ENCODE measurements around the gene CDCP2.

Gene CDCP2

GRCh38 chr1:54131419-54131818 lies 21.4 kb downstream of the CDCP2 start:
- Histone ChIP-seq H3K27ac (ENCODE audit: insufficient read depth in 1 of 2, low read depth in 1 of 2, low read length in 2 of 2, poor library complexity in 1 of 2, severe bottlenecking in 2 of 2) (no peak overlapping the region), H3K27me3 (replicated peaks in 2 of 5; ENCODE audit: control insufficient read depth in 4 of 5, insufficient read depth in 5 of 5, low read length in 4 of 5) (no peaks in the 10 kb centered on the region), H3K9me3 (ENCODE audit: control extremely low read depth in 1 of 5, control insufficient read depth in 4 of 5, insufficient read depth in 2 of 5, low read depth in 1 of 5, low read length in 4 of 5) (peaks cover 0 to 7% (median 0%) of the 10 kb centered on the region in 5 experiments), H3K4me3 (ENCODE audit: control insufficient read depth in 1 of 7, extremely low read depth in 1 of 7, insufficient read depth in 4 of 7, low read depth in 2 of 7, low read length in 6 of 7) (no peak overlapping the region), H3K4me1 (ENCODE audit: control extremely low read depth in 1 of 4, control insufficient read depth in 4 of 4, insufficient read depth in 4 of 4, low read length in 3 of 4) (peaks cover 0 to 8% (median 0%) of the 10 kb centered on the region in 4 experiments), H3K36me3 (ENCODE audit: control insufficient read depth in 4 of 4, insufficient read depth in 4 of 4, low read length in 3 of 4) (no peaks in the 10 kb centered on the region)
- DNase-seq: no peak
- 100% methylated on average over 1 of the region's 2 CpGs for WGBS (ENCODE audit: insufficient coverage)
- ChIA-PET POLR2A (no interaction called here), CTCF (interaction anchor here (1.4 to 2.6 kb wide), 2 partner anchors 9 to 29 kb away, joined by 5 to 9 read pairs; no protein-coding TSS in a partner anchor)

- POLR2A ChIA-PET: no interaction called here
- no peaks in the 10 kb centered on the region for H3K27me3 ChIP-seq (replicated peaks in 2 of 5; ENCODE audit: control insufficient read depth in 4 of 5, insufficient read depth in 5 of 5, low read length in 4 of 5)
- no peak overlapping the region for H3K27ac ChIP-seq (ENCODE audit: insufficient read depth in 1 of 2, low read depth in 1 of 2, low read length in 2 of 2, poor library complexity in 1 of 2, severe bottlenecking in 2 of 2)
- H3K4me1 ChIP-seq (ENCODE audit: control extremely low read depth in 1 of 4, control insufficient read depth in 4 of 4, insufficient read depth in 4 of 4, low read length in 3 of 4): peaks cover 0 to 13% (median 11%) of the 10 kb centered on the region in 4 experiments
- peaks cover 0 to 7% (median 0%) of the 10 kb centered on the region in 5 experiments for H3K9me3 ChIP-seq (ENCODE audit: control extremely low read depth in 1 of 5, control insufficient read depth in 4 of 5, insufficient read depth in 2 of 5, low read depth in 1 of 5, low read length in 4 of 5)
- no peak for DNase-seq
- no peaks in the 10 kb centered on the region for H3K36me3 ChIP-seq (ENCODE audit: control insufficient read depth in 4 of 4, insufficient read depth in 4 of 4, low read length in 3 of 4)
- 100% methylated on average over 1 of the region's 2 CpGs for WGBS (ENCODE audit: insufficient coverage)
- CTCF ChIA-PET: interaction anchor here (0.6 to 2.6 kb wide), 3 partner anchors 8 to 789 kb away, joined by 3 to 9 read pairs (median 6); no protein-coding TSS in a partner anchor
- no peak overlapping the region for H3K4me3 ChIP-seq (ENCODE audit: control insufficient read depth in 1 of 7, extremely low read depth in 1 of 7, insufficient read depth in 4 of 7, low read depth in 2 of 7, low read length in 6 of 7)
Measured at GRCh38 chr1:54129858-54130257, 22.9 kb downstream of the CDCP2 start.

- ChIA-PET POLR2A (no interaction called here), CTCF (interaction anchor here (1.9 to 6.5 kb wide), 2 partner anchors 9 to 11 kb away, joined by 5 to 38 read pairs; no protein-coding TSS in a partner anchor)
- no peak for DNase-seq
- Histone ChIP-seq H3K4me3 (ENCODE audit: control insufficient read depth in 1 of 7, extremely low read depth in 1 of 7, insufficient read depth in 4 of 7, low read depth in 2 of 7, low read length in 6 of 7) (no peak overlapping the region), H3K27me3 (replicated peaks in 2 of 5; ENCODE audit: control insufficient read depth in 4 of 5, insufficient read depth in 5 of 5, low read length in 4 of 5) (no peaks in the 10 kb centered on the region), H3K9me3 (ENCODE audit: control extremely low read depth in 1 of 5, control insufficient read depth in 4 of 5, insufficient read depth in 2 of 5, low read depth in 1 of 5, low read length in 4 of 5) (peaks cover 0 to 7% (median 0%) of the 10 kb centered on the region in 5 experiments), H3K36me3 (ENCODE audit: control insufficient read depth in 4 of 4, insufficient read depth in 4 of 4, low read length in 3 of 4) (no peaks in the 10 kb centered on the region), H3K4me1 (ENCODE audit: control extremely low read depth in 1 of 4, control insufficient read depth in 4 of 4, insufficient read depth in 4 of 4, low read length in 3 of 4) (peaks cover 0 to 17% (median 12%) of the 10 kb centered on the region in 4 experiments), H3K27ac (ENCODE audit: insufficient read depth in 1 of 2, low read depth in 1 of 2, low read length in 2 of 2, poor library complexity in 1 of 2, severe bottlenecking in 2 of 2) (no peak overlapping the region)
- 92% methylated on average over 5 of the region's 7 CpGs for WGBS (ENCODE audit: insufficient coverage)
Measured at GRCh38 chr1:54127594-54128300, 25.1 kb downstream of the CDCP2 start.

GRCh38 chr1:54126271-54126815 lies 26.5 kb downstream of the CDCP2 start:
- Histone ChIP-seq H3K9me3 (ENCODE audit: control extremely low read depth in 1 of 5, control insufficient read depth in 4 of 5, insufficient read depth in 2 of 5, low read depth in 1 of 5, low read length in 4 of 5) (peaks cover 0 to 7% (median 0%) of the 10 kb centered on the region in 5 experiments), H3K4me3 (ENCODE audit: control insufficient read depth in 1 of 7, extremely low read depth in 1 of 7, insufficient read depth in 4 of 7, low read depth in 2 of 7, low read length in 6 of 7) (no peak overlapping the region), H3K27me3 (replicated peaks in 2 of 5; ENCODE audit: control insufficient read depth in 4 of 5, insufficient read depth in 5 of 5, low read length in 4 of 5) (no peaks in the 10 kb centered on the region), H3K4me1 (ENCODE audit: control extremely low read depth in 1 of 4, control insufficient read depth in 4 of 4, insufficient read depth in 4 of 4, low read length in 3 of 4) (peaks cover 0 to 28% (median 20%) of the 10 kb centered on the region in 4 experiments), H3K36me3 (ENCODE audit: control insufficient read depth in 4 of 4, insufficient read depth in 4 of 4, low read length in 3 of 4) (no peaks in the 10 kb centered on the region), H3K27ac (ENCODE audit: insufficient read depth in 1 of 2, low read depth in 1 of 2, low read length in 2 of 2, poor library complexity in 1 of 2, severe bottlenecking in 2 of 2) (no peak overlapping the region)
- ChIA-PET CTCF (interaction anchor here (1.3 to 6.5 kb wide), 3 partner anchors 12 to 28 kb away, joined by 3 to 38 read pairs (median 8); no protein-coding TSS in a partner anchor), POLR2A (no interaction called here)
- no CpG with 5 or more reads among the region's 3 CpGs for WGBS (ENCODE audit: insufficient coverage)
- DNase-seq: no peak

- peaks cover 0 to 34% (median 24%) of the 10 kb centered on the region in 4 experiments for H3K4me1 ChIP-seq (ENCODE audit: control extremely low read depth in 1 of 4, control insufficient read depth in 4 of 4, insufficient read depth in 4 of 4, low read length in 3 of 4)
- peaks cover 0 to 7% (median 0%) of the 10 kb centered on the region in 5 experiments for H3K9me3 ChIP-seq (ENCODE audit: control extremely low read depth in 1 of 5, control insufficient read depth in 4 of 5, insufficient read depth in 2 of 5, low read depth in 1 of 5, low read length in 4 of 5)
- H3K27me3 ChIP-seq (replicated peaks in 2 of 5; ENCODE audit: control insufficient read depth in 4 of 5, insufficient read depth in 5 of 5, low read length in 4 of 5): no peaks in the 10 kb centered on the region
- ChIA-PET POLR2A (interaction anchor here (1.0 kb wide), 1 partner anchor 11 kb away, joined by 3 read pairs; no protein-coding TSS in a partner anchor), CTCF (interaction anchor here (1.2 to 6.5 kb wide), 9 partner anchors 10 to 343 kb away, joined by 3 to 38 read pairs (median 4); no protein-coding TSS in a partner anchor)
- no peaks in the 10 kb centered on the region for H3K36me3 ChIP-seq (ENCODE audit: control insufficient read depth in 4 of 4, insufficient read depth in 4 of 4, low read length in 3 of 4)
- H3K4me3 ChIP-seq (ENCODE audit: control insufficient read depth in 1 of 7, extremely low read depth in 1 of 7, insufficient read depth in 4 of 7, low read depth in 2 of 7, low read length in 6 of 7): no peak overlapping the region
- no peak overlapping the region for H3K27ac ChIP-seq (ENCODE audit: insufficient read depth in 1 of 2, low read depth in 1 of 2, low read length in 2 of 2, poor library complexity in 1 of 2, severe bottlenecking in 2 of 2)
- 100% methylated on average over 5 of the region's 8 CpGs for WGBS (ENCODE audit: insufficient coverage)
- DNase-seq: no peak
Measured at GRCh38 chr1:54125386-54126070, 27.3 kb downstream of the CDCP2 start.

GRCh38 chr1:54124906-54125305 lies 27.9 kb downstream of the CDCP2 start:
- CTCF ChIA-PET: interaction anchor here (1.2 to 6.5 kb wide), 9 partner anchors 10 to 344 kb away, joined by 3 to 38 read pairs (median 4); no protein-coding TSS in a partner anchor

More at GRCh38 chr1:54124906-54125305, 27.9 kb downstream of the CDCP2 start:
- WGBS (ENCODE audit: insufficient coverage): 98% methylated on average over 6 of the region's 7 CpGs
- no peaks in the 10 kb centered on the region for H3K36me3 ChIP-seq (ENCODE audit: control insufficient read depth in 4 of 4, insufficient read depth in 4 of 4, low read length in 3 of 4)
- POLR2A ChIA-PET: interaction anchor here (1.0 kb wide), 1 partner anchor 10 kb away, joined by 3 read pairs; no protein-coding TSS in a partner anchor
- H3K4me3 ChIP-seq (ENCODE audit: control insufficient read depth in 1 of 7, extremely low read depth in 1 of 7, insufficient read depth in 4 of 7, low read depth in 2 of 7, low read length in 6 of 7): no peak overlapping the region
- H3K4me1 ChIP-seq (ENCODE audit: control extremely low read depth in 1 of 4, control insufficient read depth in 4 of 4, insufficient read depth in 4 of 4, low read length in 3 of 4): peaks cover 0 to 34% (median 24%) of the 10 kb centered on the region in 4 experiments
- H3K9me3 ChIP-seq (ENCODE audit: control extremely low read depth in 1 of 5, control insufficient read depth in 4 of 5, insufficient read depth in 2 of 5, low read depth in 1 of 5, low read length in 4 of 5): peaks cover 0 to 7% (median 0%) of the 10 kb centered on the region in 5 experiments
- DNase-seq: no peak
- no peaks in the 10 kb centered on the region for H3K27me3 ChIP-seq (replicated peaks in 2 of 5; ENCODE audit: control insufficient read depth in 4 of 5, insufficient read depth in 5 of 5, low read length in 4 of 5)
- no peak overlapping the region for H3K27ac ChIP-seq (ENCODE audit: insufficient read depth in 1 of 2, low read depth in 1 of 2, low read length in 2 of 2, poor library complexity in 1 of 2, severe bottlenecking in 2 of 2)

Measured in common myeloid progenitor, CD34-positive (primary cell).